Erythroblast (primary cell): ENCODE data around the gene NCKAP5.

ENCODE experiments used
- GATA1 ChIP-seq: IDR thresholded peaks from 2 replicates; pipeline ENCODE4 v1.6.1; 2011; ENCODE audit warnings: low read depth, mild to moderate bottlenecking, control low read depth, low read length, moderate library complexity
- POLR2A ChIP-seq: IDR thresholded peaks from 2 replicates; pipeline ENCODE4 v1.6.1; 2011; ENCODE audit warnings: mild to moderate bottlenecking, low read length

DNA sequence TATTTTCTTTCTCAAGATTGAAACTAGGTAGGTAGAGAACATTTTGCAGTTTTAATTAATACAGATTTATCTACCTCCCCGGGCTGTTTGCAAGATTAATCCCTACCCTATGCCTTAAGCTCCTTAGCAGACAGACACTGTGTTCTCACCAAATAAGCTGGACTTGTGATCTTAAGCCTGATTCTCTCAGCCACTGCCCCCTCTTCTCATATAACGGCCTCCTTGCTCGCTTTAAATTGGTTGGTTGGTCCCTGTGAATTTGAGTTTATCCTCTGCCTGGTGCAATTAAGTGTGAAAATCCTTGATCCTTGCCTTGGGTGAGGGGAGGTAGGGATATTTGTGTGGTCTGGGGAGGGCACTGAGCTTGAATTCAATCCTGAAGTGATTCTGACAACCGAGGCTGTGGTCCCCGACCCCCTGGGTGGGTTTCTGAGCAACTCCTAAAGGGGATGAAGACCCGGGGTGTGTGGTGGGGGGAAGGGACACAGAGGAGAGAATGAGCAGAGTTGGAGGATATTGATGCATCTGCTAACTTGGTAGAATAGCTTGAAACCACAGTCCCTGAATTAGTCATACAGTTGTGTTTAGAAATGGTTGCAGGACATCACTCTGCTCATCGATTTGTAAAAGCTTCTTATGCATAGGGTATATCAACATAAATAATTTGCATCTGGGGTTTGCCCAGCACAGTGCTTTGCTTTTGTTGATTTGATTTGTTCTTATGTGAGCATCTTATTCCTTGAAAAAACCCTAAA, 36.9 kb upstream of the NCKAP5 start:
- TF ChIP-seq POLR2A (no peak), GATA1 (no peak)
